GM12878 (cell line): ENCODE results near the gene MYO15B. TPM values are rescaled to one million over a fixed set of nuclear protein-coding genes. Genes with fewer than 3 reads are reported as not detected.

ENCODE experiments used
- BHLHE40 ChIP-seq, 2 experiments: fragments of 450-650 bp in 1 of 2; IDR thresholded peaks; 2 replicates each; pipeline ENCODE4 v1.6.1; 2011 to 2017; ENCODE audit warnings: low read depth in 2 of 2, borderline replicate concordance in 1 of 2, improper control_type of control experiment in 1 of 2, low read length in 1 of 2, mild to moderate bottlenecking in 1 of 2
- HDAC2 ChIP-seq: fragments of 200-600 bp; sonication (generic); IDR thresholded peaks from 2 replicates; pipeline ENCODE4 v1.6.1; 2017
- IRF3 ChIP-seq: fragments of 450-650 bp; IDR thresholded peaks from 2 replicates; pipeline ENCODE4 v1.6.1; 2014; ENCODE audit warnings: mild to moderate bottlenecking
- PBX3 ChIP-seq: IDR thresholded peaks from 2 replicates; pipeline ENCODE4 v1.6.1; 2011; ENCODE audit warnings: mild to moderate bottlenecking, low read depth, low read length, moderate library complexity; ENCODE audit not compliant: insufficient replicate concordance
- RAD21 ChIP-seq: IDR thresholded peaks from 2 replicates; pipeline ENCODE4 v1.6.1; 2011; ENCODE audit warnings: mild to moderate bottlenecking, low read depth, low read length, moderate library complexity; ENCODE audit not compliant: insufficient read depth
- RAD51 ChIP-seq: fragments of 450-650 bp; IDR thresholded peaks from 2 replicates; pipeline ENCODE4 v1.6.1; 2016; ENCODE audit warnings: moderate library complexity, mild to moderate bottlenecking, inconsistent platforms
- TBL1XR1 ChIP-seq: IDR thresholded peaks from 2 replicates; pipeline ENCODE4 v1.6.1; 2012; ENCODE audit warnings: low read depth, low read length, improper control_type of control experiment
- TCF12 ChIP-seq: IDR thresholded peaks from 2 replicates; pipeline ENCODE4 v1.6.1; 2011; ENCODE audit warnings: low read depth, mild to moderate bottlenecking, low read length
- ZNF384 ChIP-seq: IDR thresholded peaks from 2 replicates; pipeline ENCODE4 v1.6.1; 2012; ENCODE audit warnings: low read depth, mild to moderate bottlenecking, low read length, improper control_type of control experiment, borderline replicate concordance
- ZNF592 ChIP-seq: fragments of 450-650 bp; IDR thresholded peaks from 2 replicates; pipeline ENCODE4 v1.6.1; 2017; ENCODE audit warnings: mild to moderate bottlenecking, moderate library complexity
- polyA plus RNA-seq, 11 experiments: library from polyadenylated mRNA; depleted of rRNA in 4 of 11; unstranded in 6 of 11; stranded (reverse) in 5 of 11; fragments of >200 nt; fragmentation: Nextera tagmentation in 4 of 11; fragmentation: Illumina TruSeq in 1 of 11; extraction: Ambion mirVana in 4 of 11; extraction: Trizol in 1 of 11; gene quantifications; 1 replicate in 1 of 11; 2 replicates in 10 of 11; pipeline versions ENCODE4 v1.2.1 to v1.2.3, GENCODE V29; 2011 to 2016; ENCODE audit warnings: inconsistent platforms in 2 of 11, missing spikeins in 2 of 11, low read depth in 1 of 11
- total RNA-seq, 4 experiments: library from RNA; depleted of rRNA in 3 of 4; stranded (reverse); fragments of >200 nt in 3 of 4; fragmentation: Illumina TruSeq in 1 of 4; extraction: Trizol in 1 of 4; gene quantifications; 2 replicates each; pipeline versions ENCODE4 v1.2.1 to v1.2.3, GENCODE V29; 2013 to 2021

MYO15B gene
- total and polyA plus RNA-seq, 10 of the 15 experiments (the other 5 are each of a cell fraction or from before 2014, with no cell fraction given): 0.67 to 15.4 (median 2.3) TPM; not detected in 1

- TF ChIP-seq RAD21 (no peak), ZNF592 (no peak), PBX3 (no peak), ZNF384 (no peak), RAD51 (no peak), TCF12 (no peak), HDAC2 (no peak), IRF3 (no peak), TBL1XR1 (no peak), BHLHE40 (IDR thresholded peaks at IDR 0.05; ENCODE audit: borderline replicate concordance in 1 of 2, low read depth in 2 of 2, low read length in 1 of 2) (no peak)
Measured at GRCh38 chr17:75557852-75558665, 29.5 kb upstream of the MYO15B start (continued).
